ENCODE results near the gene YIF1A. TPM values are rescaled to one million over a fixed set of nuclear protein-coding genes. Genes with fewer than 3 reads are reported as not detected.

YIF1A gene
- total RNA-seq, 2 experiments from 2014 or later = 57.2 to 73.4 TPM

DNA sequence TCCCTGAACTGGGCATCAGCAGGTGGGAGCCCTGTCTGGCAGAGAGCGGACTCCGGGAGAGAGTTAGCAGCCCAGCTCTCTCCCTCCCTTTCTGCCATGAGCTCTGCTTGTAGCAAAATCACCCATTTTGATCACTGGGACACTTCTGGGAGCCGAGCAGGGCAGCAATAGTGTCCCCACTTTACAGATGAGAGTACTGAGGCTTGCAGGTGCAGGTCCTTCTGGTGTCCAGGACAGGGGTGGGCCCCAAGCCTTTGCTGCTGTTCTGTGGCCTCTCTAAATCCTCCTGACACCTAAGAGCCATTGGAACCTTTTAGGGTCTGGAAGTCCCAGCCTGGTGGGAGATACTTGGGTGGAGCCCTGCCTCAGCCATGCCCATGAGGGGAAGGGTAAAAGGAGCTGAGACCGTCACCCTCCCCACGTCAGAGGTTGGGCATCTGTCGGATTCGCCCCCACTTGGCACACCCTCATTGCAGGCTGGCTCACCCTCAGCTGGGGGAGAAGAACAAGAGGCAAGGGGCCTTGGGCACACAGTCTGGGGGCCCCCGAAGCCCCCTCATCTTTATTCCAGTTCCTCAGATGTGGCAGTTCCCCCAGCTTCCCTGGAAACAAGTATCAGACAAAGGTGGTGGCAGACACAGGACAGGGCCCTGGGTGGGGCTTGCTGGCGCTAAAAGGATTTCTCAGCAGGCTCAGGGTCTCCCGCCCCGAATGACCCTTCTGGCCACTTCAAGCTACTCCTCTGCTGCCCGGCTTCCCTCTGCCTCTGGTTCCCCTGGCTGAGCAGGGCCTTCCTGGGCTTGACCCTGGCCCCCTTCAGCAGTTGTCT, 42.8 kb upstream of the YIF1A start:
- no TSS peak for BruUV-seq (replicated peaks)
- no peaks in the 10 kb centered on the region for H3K79me2 ChIP-seq (ENCODE audit: insufficient read depth, low read depth, low read length)
- no peaks in the 10 kb centered on the region for H3K9me2 ChIP-seq (ENCODE audit: insufficient read depth, low read length)
- H3K4me2 ChIP-seq (ENCODE audit: low read length) = no peak overlapping the region
- H3K4me3 ChIP-seq (ENCODE audit: low read depth, low read length, poor library complexity, severe bottlenecking) = no peak overlapping the region
- no peaks in the 10 kb centered on the region for H4K20me1 ChIP-seq (ENCODE audit: insufficient read depth, low read length)
- DNase-seq (ENCODE audit: low spot score) = no peak
- no peaks in the 10 kb centered on the region for H3K9me3 ChIP-seq (ENCODE audit: low read length)
- no peak overlapping the region for H3K27ac ChIP-seq (ENCODE audit: low read depth, low read length, poor library complexity, severe bottlenecking)
- intact Hi-C loops (cut with micrococcal nuclease; ENCODE audit: unreplicated experiment) = no loop called here
- no peak for TF ChIP-seq EZH2phosphoT487 (IDR thresholded peaks at IDR 0.05; ENCODE audit: borderline replicate concordance, low read depth, low read length)
- TF ChIP-seq, protein P1, sequence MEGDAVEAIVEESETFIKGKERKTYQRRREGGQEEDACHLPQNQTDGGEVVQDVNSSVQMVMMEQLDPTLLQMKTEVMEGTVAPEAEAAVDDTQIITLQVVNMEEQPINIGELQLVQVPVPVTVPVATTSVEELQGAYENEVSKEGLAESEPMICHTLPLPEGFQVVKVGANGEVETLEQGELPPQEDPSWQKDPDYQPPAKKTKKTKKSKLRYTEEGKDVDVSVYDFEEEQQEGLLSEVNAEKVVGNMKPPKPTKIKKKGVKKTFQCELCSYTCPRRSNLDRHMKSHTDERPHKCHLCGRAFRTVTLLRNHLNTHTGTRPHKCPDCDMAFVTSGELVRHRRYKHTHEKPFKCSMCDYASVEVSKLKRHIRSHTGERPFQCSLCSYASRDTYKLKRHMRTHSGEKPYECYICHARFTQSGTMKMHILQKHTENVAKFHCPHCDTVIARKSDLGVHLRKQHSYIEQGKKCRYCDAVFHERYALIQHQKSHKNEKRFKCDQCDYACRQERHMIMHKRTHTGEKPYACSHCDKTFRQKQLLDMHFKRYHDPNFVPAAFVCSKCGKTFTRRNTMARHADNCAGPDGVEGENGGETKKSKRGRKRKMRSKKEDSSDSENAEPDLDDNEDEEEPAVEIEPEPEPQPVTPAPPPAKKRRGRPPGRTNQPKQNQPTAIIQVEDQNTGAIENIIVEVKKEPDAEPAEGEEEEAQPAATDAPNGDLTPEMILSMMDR (conservative IDR thresholded peaks at IDR 0.05; ENCODE audit: low read length) = no peak
- peaks cover 3% of the 10 kb centered on the region; the same call in 1 of the 2 replicates for H3K36me3 ChIP-seq (ENCODE audit: insufficient read depth, low read length)
- ChIA-PET CTCF (ENCODE audit: unreplicated experiment) (no interaction called here), POLR2A (interaction anchor here (1.2 kb wide), 1 partner anchor 20 kb away, joined by 4 read pairs; no protein-coding TSS in a partner anchor)
- H3K4me1 ChIP-seq (ENCODE audit: insufficient read depth, low read length, poor library complexity, severe bottlenecking) = peaks cover 33% of the 10 kb centered on the region
- H2AFZ ChIP-seq (ENCODE audit: low read length) = no peak overlapping the region

GRCh38 chr11:66330931-66331330, 42.0 kb upstream of the YIF1A start:
- Histone ChIP-seq H3K4me1 (ENCODE audit: insufficient read depth, low read length, poor library complexity, severe bottlenecking) (peaks cover 33% of the 10 kb centered on the region), H3K9me3 (ENCODE audit: low read length) (no peaks in the 10 kb centered on the region), H4K20me1 (ENCODE audit: insufficient read depth, low read length) (no peaks in the 10 kb centered on the region), H3K27ac (ENCODE audit: low read depth, low read length, poor library complexity, severe bottlenecking) (no peak overlapping the region), H2AFZ (ENCODE audit: low read length) (no peak overlapping the region), H3K4me3 (ENCODE audit: low read depth, low read length, poor library complexity, severe bottlenecking) (no peak overlapping the region), H3K36me3 (ENCODE audit: insufficient read depth, low read length) (no peaks in the 10 kb centered on the region), H3K9me2 (ENCODE audit: insufficient read depth, low read length) (no peaks in the 10 kb centered on the region), H3K79me2 (ENCODE audit: insufficient read depth, low read depth, low read length) (no peaks in the 10 kb centered on the region), H3K4me2 (ENCODE audit: low read length) (no peak overlapping the region)
- CTCF ChIA-PET (ENCODE audit: unreplicated experiment) = no interaction called here
- DNase-seq (ENCODE audit: low spot score) = no peak
- POLR2A ChIA-PET = interaction anchor here (1.2 kb wide), 1 partner anchor 19 kb away, joined by 4 read pairs; no protein-coding TSS in a partner anchor
- intact Hi-C loops (cut with micrococcal nuclease; ENCODE audit: unreplicated experiment) = no loop called here
- TF ChIP-seq, protein P1 (conservative IDR thresholded peaks at IDR 0.05; ENCODE audit: low read length) = 0 out of 2 replicates have a peak, but pooled peaks have one; percentile 12
- TF ChIP-seq EZH2phosphoT487 (IDR thresholded peaks at IDR 0.05; ENCODE audit: borderline replicate concordance, low read depth, low read length) = no peak
- no TSS peak for BruUV-seq (replicated peaks)
